ENCODE measurements around the gene UBLCP1.

Gene UBLCP1

GRCh38 chr5:159313197-159313596 is 50.1 kb downstream of the UBLCP1 start:
- DNase-seq (ENCODE audit: low read depth in 2 of 2), result no peak

GRCh38 chr5:159316519-159317383 is 53.7 kb downstream of the UBLCP1 start:
- DNase-seq (ENCODE audit: low read depth in 2 of 2), result peak in 1 of 2 experiments; percentile 15

- no peak for DNase-seq (ENCODE audit: low read depth in 2 of 2)
Measured at GRCh38 chr5:159317849-159318248, 54.8 kb downstream of the UBLCP1 start.

GRCh38 chr5:159318448-159318847 is 55.4 kb downstream of the UBLCP1 start:
- no peak for DNase-seq (ENCODE audit: low read depth in 2 of 2)

- no peak for DNase-seq (ENCODE audit: low read depth in 2 of 2)
Measured at GRCh38 chr5:159319363-159319762, 56.3 kb downstream of the UBLCP1 start.

GRCh38 chr5:159319832-159320231 is 56.7 kb downstream of the UBLCP1 start:
- no peak for DNase-seq (ENCODE audit: low read depth in 2 of 2)

GRCh38 chr5:159322180-159322579 is 59.1 kb downstream of the UBLCP1 start:
- no peak for DNase-seq (ENCODE audit: low read depth in 2 of 2)

GRCh38 chr5:159324102-159324755 is 61.1 kb downstream of the UBLCP1 start:
- no peak for DNase-seq (ENCODE audit: low read depth in 2 of 2)

GRCh38 chr5:159324986-159325385 is 61.9 kb downstream of the UBLCP1 start:
- DNase-seq (ENCODE audit: low read depth in 2 of 2), result no peak

GRCh38 chr5:159330131-159330800 is 67.2 kb downstream of the UBLCP1 start, which contains the start of gene IL12B:
IL12B (minus strand) TSS chr5:159330487; CDS start chr5:159326782, 3,705 bp downstream.
- no peak for DNase-seq (ENCODE audit: low read depth in 2 of 2)

- DNase-seq (ENCODE audit: low read depth in 2 of 2), result peak; percentile 50 to 77
Measured at GRCh38 chr5:159331093-159331973, 68.2 kb downstream of the UBLCP1 start.

GRCh38 chr5:159332800-159333544 is 69.9 kb downstream of the UBLCP1 start:
- no peak for DNase-seq (ENCODE audit: low read depth in 2 of 2)

- no peak for DNase-seq (ENCODE audit: low read depth in 2 of 2)
Measured at GRCh38 chr5:159333545-159333925, 70.4 kb downstream of the UBLCP1 start.
